Transverse colon (tissue), 4 donors: ENCODE data around the gene SSBP4. TPM values are rescaled to one million over a fixed set of nuclear protein-coding genes. Genes with fewer than 3 reads are reported as not detected.
A peak's percentile ranks its signal among the peaks of the same experiment; 100 is the strongest.

Experiments
- DNase-seq: peaks from one replicate; pipeline ENCODE4 v3.0.0-alpha.2; 2019
- H3K27ac ChIP-seq, 4 donors: fragments of 200-600 bp; sonication (generic); 2 replicates each; pipeline ENCODE4 v1.5.1; 2016 to 2018; ENCODE audit warnings: inconsistent platforms in 4 of 4
- H3K27me3 ChIP-seq: fragments of 200-600 bp; sonication (generic); 2 replicates; pipeline ENCODE4 v1.5.1; 2017; ENCODE audit warnings: inconsistent platforms
- H3K36me3 ChIP-seq, 4 donors: fragments of 200-600 bp; sonication (generic); 2 replicates each; pipeline ENCODE4 v1.5.1; 2017 to 2019; ENCODE audit warnings: inconsistent platforms in 4 of 4
- H3K4me1 ChIP-seq, 4 donors: fragments of 200-600 bp; sonication (generic); 2 replicates each; pipeline ENCODE4 v1.5.1; 2017 to 2020; ENCODE audit warnings: inconsistent platforms in 4 of 4
- H3K4me3 ChIP-seq, 4 donors: fragments of 200-600 bp; sonication (generic); 1 replicate in 1 of 4; 2 replicates in 3 of 4; pipeline versions ENCODE4 v1.5.1 to v1.6.1; 2017 to 2019; ENCODE audit warnings: inconsistent platforms in 4 of 4
- H3K9me3 ChIP-seq, 2 donors: fragments of 200-600 bp; sonication (generic); 2 replicates each; pipeline ENCODE4 v1.5.1; 2017 to 2019; ENCODE audit warnings: inconsistent platforms in 2 of 2
- EP300 ChIP-seq: sonication (generic); formaldehyde crosslinking; IDR thresholded peaks from one replicate; pipeline ENCODE4 v1.6.1; 2017; ENCODE audit warnings: antibody characterized with exemption, low read depth
- POLR2A ChIP-seq: fragments of 450-650 bp; IDR thresholded peaks from one replicate; pipeline ENCODE4 v1.6.1; 2016; ENCODE audit warnings: antibody characterized with exemption, mild to moderate bottlenecking, moderate library complexity
- POLR2AphosphoS5 ChIP-seq, 3 donors: sonication (generic); formaldehyde crosslinking; IDR thresholded peaks; one replicate each; pipeline ENCODE4 v1.6.1; 2016; ENCODE audit warnings: antibody characterized with exemption in 3 of 3
- WGBS, 2 donors: methylation state at CpG; one replicate each; pipeline ENCODE4 v1.1.5; 2018; ENCODE audit warnings: low coverage in 1 of 2; 5-methylcytosine and 5-hydroxymethylcytosine counted together
- in situ Hi-C, 4 donors: fragments of 200-750 bp; cut with MboI; loops; one replicate each; pipeline versions ENCODE4 v1.15.0 to v1.15.1; 2017; ENCODE audit warnings: low sequenced_read_pairs in 3 of 4, low pct_ligation_motif_present in 1 of 4, low pct_unique_long_range_greater_than_20kb in 1 of 4
- intact Hi-C: fragments of 100-400 bp; cut with DNase I; formaldehyde crosslinking; loops from one replicate; pipeline ENCODE4 v1.15.1; 2023; ENCODE audit warnings: low total_unique reads
- total RNA-seq, 4 donors: library from RNA; depleted of rRNA; stranded (reverse); fragments of >200 nt; gene quantifications; one replicate each; pipeline ENCODE4 v1.1.0, GENCODE V29; 2016
- TF ChIP-seq, protein P1 (sequence below), 5 experiments: fragments of 200-600 bp in 3 of 5; fragments of 450-650 bp in 2 of 5; sonication (generic) in 3 of 5; IDR thresholded peaks; 1 replicate in 2 of 5; 2 replicates in 3 of 5; pipeline ENCODE4 v1.5.1; 2016 to 2017; ENCODE audit warnings: antibody characterized with exemption in 5 of 5, inconsistent platforms in 3 of 5, mild to moderate bottlenecking in 2 of 5, moderate library complexity in 1 of 5

The SSBP4 gene
- total RNA-seq, 4 donors from 2014 or later = 9.4 to 40.4 (median 32.2) TPM

DNA sequence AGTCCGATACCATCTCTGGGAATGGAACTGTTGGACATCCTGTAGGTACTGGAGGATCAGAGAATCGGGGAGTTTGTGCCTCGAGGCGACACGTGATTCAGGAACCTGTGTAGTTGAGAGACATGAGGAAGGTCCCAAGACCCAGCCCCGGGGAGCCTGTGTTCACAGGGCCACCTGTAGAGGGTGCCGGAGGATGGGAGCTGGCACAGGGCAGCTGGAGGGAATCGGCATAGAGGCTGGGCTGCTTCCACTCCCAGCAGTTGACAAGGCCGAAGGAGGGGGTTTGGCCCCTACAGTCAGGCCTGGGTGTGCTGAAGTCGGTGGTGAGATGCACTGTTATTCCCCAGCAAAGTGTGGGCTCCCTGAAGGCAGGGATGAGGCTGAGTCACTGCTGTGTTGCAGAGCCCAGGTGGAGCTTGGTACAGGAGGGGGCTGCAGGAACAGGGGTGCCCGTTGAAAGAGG is 21.2 kb downstream of the SSBP4 start:
- Histone ChIP-seq H3K4me1 (peaks cover 15 to 31% (median 26%) of the 10 kb centered on the region in 4 donors), H3K36me3 (peaks cover 0 to 17% (median 8%) of the 10 kb centered on the region in 4 donors), H3K4me3 (no peak overlapping the region), H3K27me3 (peaks cover 13% of the 10 kb centered on the region), H3K9me3 (no peaks in the 10 kb centered on the region), H3K27ac (no peak overlapping the region)
- in situ Hi-C loops (loop anchor here in 1 of 4 donors (10.0 kb wide), 1 partner anchor 414 kb away; no protein-coding TSS in a partner anchor), intact Hi-C loops (loop anchor here (10.0 kb wide), 1 partner anchor 414 kb away; no protein-coding TSS in a partner anchor)
- no peak for TF ChIP-seq POLR2AphosphoS5 (IDR thresholded peaks at IDR 0.05)
- TF ChIP-seq, protein P1, sequence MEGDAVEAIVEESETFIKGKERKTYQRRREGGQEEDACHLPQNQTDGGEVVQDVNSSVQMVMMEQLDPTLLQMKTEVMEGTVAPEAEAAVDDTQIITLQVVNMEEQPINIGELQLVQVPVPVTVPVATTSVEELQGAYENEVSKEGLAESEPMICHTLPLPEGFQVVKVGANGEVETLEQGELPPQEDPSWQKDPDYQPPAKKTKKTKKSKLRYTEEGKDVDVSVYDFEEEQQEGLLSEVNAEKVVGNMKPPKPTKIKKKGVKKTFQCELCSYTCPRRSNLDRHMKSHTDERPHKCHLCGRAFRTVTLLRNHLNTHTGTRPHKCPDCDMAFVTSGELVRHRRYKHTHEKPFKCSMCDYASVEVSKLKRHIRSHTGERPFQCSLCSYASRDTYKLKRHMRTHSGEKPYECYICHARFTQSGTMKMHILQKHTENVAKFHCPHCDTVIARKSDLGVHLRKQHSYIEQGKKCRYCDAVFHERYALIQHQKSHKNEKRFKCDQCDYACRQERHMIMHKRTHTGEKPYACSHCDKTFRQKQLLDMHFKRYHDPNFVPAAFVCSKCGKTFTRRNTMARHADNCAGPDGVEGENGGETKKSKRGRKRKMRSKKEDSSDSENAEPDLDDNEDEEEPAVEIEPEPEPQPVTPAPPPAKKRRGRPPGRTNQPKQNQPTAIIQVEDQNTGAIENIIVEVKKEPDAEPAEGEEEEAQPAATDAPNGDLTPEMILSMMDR (IDR thresholded peaks at IDR 0.05) = peak in 2 of 5 experiments; percentile 21 to 23
- WGBS, 2 donors = 42% methylated on average over 11 of the region's 11 CpGs; no CpG with 5 or more reads in 1 of the 2 donors
- no peak for DNase-seq

DNA sequence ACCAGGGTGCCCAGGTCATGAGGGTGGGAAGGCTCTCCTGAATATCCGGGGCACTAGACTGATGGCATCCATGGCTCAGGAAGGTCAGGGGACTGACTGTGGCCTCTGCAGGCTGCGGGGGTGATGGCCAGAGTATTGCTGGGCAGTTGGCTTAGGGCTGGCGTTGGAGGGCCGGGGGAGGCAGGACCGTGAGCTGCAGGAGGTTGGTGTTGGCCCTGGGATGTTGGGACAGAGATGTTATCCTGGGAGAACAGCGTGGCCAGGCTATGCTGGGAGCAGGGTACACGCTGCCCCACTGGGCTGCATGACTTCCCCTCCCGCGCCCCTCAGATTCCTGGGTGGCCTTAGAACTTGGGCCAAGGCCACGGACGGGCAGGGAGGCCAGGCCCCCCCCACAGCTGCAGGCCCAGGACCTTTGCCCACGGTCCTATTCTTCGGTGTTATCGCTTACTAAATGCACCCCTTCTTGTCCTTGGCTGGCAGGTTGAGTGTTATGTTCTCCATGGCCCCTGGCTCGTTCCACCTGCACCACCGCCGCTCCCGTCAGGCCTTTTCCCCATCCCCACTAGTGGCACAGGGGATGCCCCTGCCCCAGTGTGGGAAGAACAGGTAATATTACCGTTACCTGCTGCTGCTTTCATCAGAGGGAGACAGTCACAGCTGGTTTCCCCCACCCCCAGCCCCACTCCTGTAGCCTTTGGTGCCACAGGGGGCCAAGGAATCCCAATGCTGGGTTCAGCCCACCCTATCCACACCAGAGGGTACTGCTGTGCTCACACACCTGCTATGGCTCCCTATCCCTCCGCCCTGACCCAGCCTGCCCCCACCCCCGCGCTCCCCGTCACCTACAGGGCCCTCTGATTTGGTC is 22.0 kb downstream of the SSBP4 start:
- no peak overlapping the region for H3K27ac ChIP-seq
- no peak overlapping the region for H3K4me3 ChIP-seq
- in situ Hi-C loops = loop anchor here in 1 of 4 donors (10.0 kb wide), 1 partner anchor 414 kb away; no protein-coding TSS in a partner anchor
- 79% methylated on average over 23 of the region's 23 CpGs; no CpG with 5 or more reads in 1 of the 2 donors for WGBS, 2 donors
- peaks cover 0 to 23% (median 11%) of the 10 kb centered on the region in 4 donors for H3K36me3 ChIP-seq
- no peaks in the 10 kb centered on the region for H3K9me3 ChIP-seq
- peaks cover 13% of the 10 kb centered on the region for H3K27me3 ChIP-seq
- intact Hi-C loops = loop anchor here (10.0 kb wide), 1 partner anchor 414 kb away; no protein-coding TSS in a partner anchor
- TF ChIP-seq EP300 = no peak
- TF ChIP-seq, protein P1 (IDR thresholded peaks at IDR 0.05) = no peak
- TF ChIP-seq POLR2AphosphoS5 (IDR thresholded peaks at IDR 0.05) = no peak
- TF ChIP-seq POLR2A = no peak
- H3K4me1 ChIP-seq = peaks cover 15 to 35% (median 30%) of the 10 kb centered on the region in 4 donors
- no peak for DNase-seq

DNA sequence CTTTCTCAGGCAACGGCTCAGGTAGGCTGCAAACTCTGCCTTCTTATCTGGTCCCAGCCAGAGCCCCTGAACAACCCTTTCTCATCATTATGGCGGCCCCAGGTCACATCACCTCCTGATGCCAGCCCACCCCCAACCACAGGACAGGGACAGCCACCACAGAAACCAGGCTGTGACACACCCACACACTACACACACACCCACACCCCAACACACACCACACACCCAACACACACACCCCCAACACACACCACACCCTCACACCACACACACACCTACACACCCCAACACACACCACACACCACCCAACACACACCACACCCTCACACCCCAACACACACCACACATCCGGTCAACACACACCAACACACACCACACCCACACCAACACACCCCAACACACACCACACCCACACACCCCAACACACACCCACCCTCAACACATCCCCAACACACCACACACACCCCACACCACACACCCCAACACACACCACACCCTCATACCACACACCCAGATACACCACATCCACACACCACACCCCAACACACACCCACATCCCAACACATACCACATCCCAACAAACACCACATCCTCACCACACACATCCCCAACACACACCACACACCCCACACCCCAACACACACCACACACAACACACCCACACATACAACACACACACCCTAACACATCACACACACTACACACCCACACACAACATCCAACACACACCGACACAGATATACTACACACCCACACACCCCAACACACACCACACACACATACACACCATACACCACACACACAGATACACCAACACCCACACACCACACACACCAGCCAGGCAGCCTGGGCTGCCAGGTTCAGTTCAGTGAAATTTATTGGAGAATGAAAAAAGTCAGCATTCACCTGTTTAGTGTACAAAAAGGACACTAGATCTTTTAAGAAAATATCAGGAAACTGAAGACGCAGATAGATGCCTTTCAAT is 22.9 kb downstream of the SSBP4 start:
- Histone ChIP-seq H3K9me3 (no peaks in the 10 kb centered on the region), H3K27ac (no peak overlapping the region), H3K4me1 (peaks cover 14 to 27% (median 23%) of the 10 kb centered on the region in 4 donors), H3K4me3 (no peak overlapping the region), H3K27me3 (peaks cover 13% of the 10 kb centered on the region), H3K36me3 (peaks cover 0 to 31% (median 12%) of the 10 kb centered on the region in 4 donors)
- TF ChIP-seq POLR2AphosphoS5 (IDR thresholded peaks at IDR 0.05) = no peak
- TF ChIP-seq, protein P1 (IDR thresholded peaks at IDR 0.05) = no peak
- TF ChIP-seq EP300 = no peak
- no peak for TF ChIP-seq POLR2A
- 64 to 77% methylated on average over 2 to 5 of the region's 5 CpGs for WGBS, 2 donors
- DNase-seq = no peak
- intact Hi-C loops = loop anchor here (10.0 kb wide), 1 partner anchor 413 kb away; no protein-coding TSS in a partner anchor
- in situ Hi-C loops = loop anchor here in 1 of 4 donors (10.0 kb wide), 1 partner anchor 413 kb away; no protein-coding TSS in a partner anchor
